ENCODE measurements around the gene KIF7.

Gene KIF7

DNA sequence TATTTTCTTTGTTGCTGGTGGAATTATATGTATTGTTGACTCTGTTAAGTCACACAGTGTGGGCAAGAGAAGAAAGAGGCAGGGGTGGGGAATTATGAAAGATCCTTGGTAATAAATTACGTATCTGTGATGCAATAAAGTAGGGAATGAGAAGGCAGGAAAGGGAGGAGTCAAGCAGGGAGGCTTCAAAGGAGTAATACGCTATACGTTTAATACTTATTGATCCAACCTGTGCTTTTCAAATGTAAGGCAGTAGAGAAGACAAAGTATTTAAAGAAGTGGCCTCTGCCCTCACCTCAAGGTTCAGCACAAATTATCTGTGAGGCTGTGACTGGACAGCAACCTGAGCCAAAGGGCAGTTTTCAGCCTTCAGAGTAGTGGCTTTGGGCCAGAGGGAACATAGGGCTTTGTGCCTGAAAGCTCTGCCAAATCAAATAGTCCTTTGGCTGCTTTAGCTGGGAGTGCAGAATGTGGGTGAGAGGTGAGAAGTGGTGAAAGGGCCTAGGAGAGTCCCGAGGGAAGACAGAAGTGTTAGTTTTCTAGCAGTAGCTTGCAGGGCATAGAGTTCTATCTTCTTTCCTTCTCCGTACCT lies 25.1 kb upstream of the KIF7 start:
- Histone ChIP-seq H3K4me3 (ENCODE audit: low read depth, low read length) (no peak overlapping the region), H3K4me1 (ENCODE audit: control insufficient read depth, insufficient read depth, low read length) (no peaks in the 10 kb centered on the region), H3K9ac (ENCODE audit: low read depth, low read length) (no peak overlapping the region), H3K27me3 (ENCODE audit: control insufficient read depth, insufficient read depth, low read length) (no peaks in the 10 kb centered on the region), H3K27ac (ENCODE audit: low read depth, low read length) (no peak overlapping the region), H3K9me3 (ENCODE audit: control insufficient read depth, insufficient read depth, low read length) (no peaks in the 10 kb centered on the region), H3K36me3 (ENCODE audit: control insufficient read depth, insufficient read depth, low read length) (no peaks in the 10 kb centered on the region)

DNA sequence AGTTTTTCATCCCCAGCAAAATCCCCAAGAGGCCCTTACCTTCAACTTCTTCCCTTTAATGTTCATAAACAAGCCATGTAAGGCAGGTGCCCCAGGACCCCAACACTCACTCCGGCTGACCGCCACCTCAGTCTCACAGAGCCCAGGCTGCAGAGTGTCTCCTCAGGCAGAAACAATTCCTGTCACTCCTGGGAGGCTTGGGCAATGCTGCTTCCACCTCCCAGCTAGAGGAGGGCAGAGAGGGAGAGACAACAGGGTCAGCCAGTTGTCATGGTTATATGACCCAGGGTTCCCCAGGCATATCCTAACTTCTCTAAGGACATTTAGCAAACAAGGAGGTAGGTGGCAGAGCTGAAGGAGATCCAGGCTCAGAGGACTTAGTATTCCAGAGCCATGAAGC lies 23.9 kb upstream of the KIF7 start, which contains the start of gene PLIN1:
Gene PLIN1, minus strand, starts transcription at position 156 of the 400 bp plus-strand sequence. CDS start 1,878 bp downstream, outside the sequence.
- H3K36me3 ChIP-seq (ENCODE audit: control insufficient read depth, insufficient read depth, low read length): no peaks in the 10 kb centered on the region
- no peak within 1 kb of the TSS for H3K9ac ChIP-seq (ENCODE audit: low read depth, low read length)
- no peak within 1 kb of the TSS for H3K27ac ChIP-seq (ENCODE audit: low read depth, low read length)
- H3K4me3 ChIP-seq (ENCODE audit: low read depth, low read length): no peak within 1 kb of the TSS
- no peaks in the 10 kb centered on the region for H3K27me3 ChIP-seq (ENCODE audit: control insufficient read depth, insufficient read depth, low read length)
- no peaks in the 10 kb centered on the region for H3K4me1 ChIP-seq (ENCODE audit: control insufficient read depth, insufficient read depth, low read length)
- H3K9me3 ChIP-seq (ENCODE audit: control insufficient read depth, insufficient read depth, low read length): no peaks in the 10 kb centered on the region

DNA sequence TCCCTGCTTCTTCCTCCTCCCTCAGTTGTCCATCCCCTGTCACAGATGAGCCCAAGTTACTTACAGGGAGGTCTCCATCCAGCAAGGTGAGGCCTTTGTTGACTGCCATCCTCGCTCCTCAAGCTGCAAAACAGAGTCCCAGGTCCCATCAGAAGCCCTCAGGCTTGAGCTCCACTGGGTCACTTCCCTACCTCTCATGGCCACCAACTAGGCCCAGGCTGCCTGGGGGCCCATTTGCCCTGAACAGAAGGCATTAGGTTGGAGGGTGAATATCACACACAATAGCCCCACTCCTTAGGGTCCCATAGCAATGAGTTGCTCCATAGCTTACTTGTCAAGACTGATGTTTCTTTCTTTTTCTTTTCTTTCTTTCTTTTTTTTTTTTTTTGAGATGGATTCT lies 22.1 kb upstream of the KIF7 start:
- H3K4me1 ChIP-seq (ENCODE audit: control insufficient read depth, insufficient read depth, low read length): no peaks in the 10 kb centered on the region
- no peaks in the 10 kb centered on the region for H3K36me3 ChIP-seq (ENCODE audit: control insufficient read depth, insufficient read depth, low read length)
- H3K9me3 ChIP-seq (ENCODE audit: control insufficient read depth, insufficient read depth, low read length): no peaks in the 10 kb centered on the region
- H3K27ac ChIP-seq (ENCODE audit: low read depth, low read length): no peak overlapping the region
- no peaks in the 10 kb centered on the region for H3K27me3 ChIP-seq (ENCODE audit: control insufficient read depth, insufficient read depth, low read length)
- no peak overlapping the region for H3K4me3 ChIP-seq (ENCODE audit: low read depth, low read length)
- H3K9ac ChIP-seq (ENCODE audit: low read depth, low read length): no peak overlapping the region

DNA sequence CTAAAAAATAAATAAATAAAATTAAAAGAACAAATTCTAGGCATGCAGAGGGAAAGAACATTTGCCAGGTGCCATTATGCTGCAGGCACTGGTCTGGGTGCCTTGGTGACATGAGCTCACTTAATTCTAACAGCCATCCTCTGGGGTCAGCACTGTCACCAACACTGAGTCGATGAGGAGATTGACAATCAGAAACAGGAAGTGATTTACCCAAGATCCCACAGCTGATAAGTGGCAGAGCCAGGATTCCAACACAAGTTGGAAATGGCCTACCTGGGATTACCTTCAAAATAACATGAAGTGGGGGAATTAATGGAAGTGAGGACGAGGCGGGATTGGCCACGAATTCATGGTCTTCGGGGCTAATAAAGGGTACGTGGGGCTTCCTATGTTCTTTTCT lies 20.3 kb upstream of the KIF7 start:
- 0 out of 2 replicates have a peak, but pooled peaks cover 2% of the 10 kb centered on the region for H3K27me3 ChIP-seq (ENCODE audit: control insufficient read depth, insufficient read depth, low read length)
- no peak overlapping the region for H3K9ac ChIP-seq (ENCODE audit: low read depth, low read length)
- no peak overlapping the region for H3K4me3 ChIP-seq (ENCODE audit: low read depth, low read length)
- no peaks in the 10 kb centered on the region for H3K4me1 ChIP-seq (ENCODE audit: control insufficient read depth, insufficient read depth, low read length)
- H3K36me3 ChIP-seq (ENCODE audit: control insufficient read depth, insufficient read depth, low read length): no peaks in the 10 kb centered on the region
- H3K27ac ChIP-seq (ENCODE audit: low read depth, low read length): no peak overlapping the region
- H3K9me3 ChIP-seq (ENCODE audit: control insufficient read depth, insufficient read depth, low read length): no peaks in the 10 kb centered on the region

DNA sequence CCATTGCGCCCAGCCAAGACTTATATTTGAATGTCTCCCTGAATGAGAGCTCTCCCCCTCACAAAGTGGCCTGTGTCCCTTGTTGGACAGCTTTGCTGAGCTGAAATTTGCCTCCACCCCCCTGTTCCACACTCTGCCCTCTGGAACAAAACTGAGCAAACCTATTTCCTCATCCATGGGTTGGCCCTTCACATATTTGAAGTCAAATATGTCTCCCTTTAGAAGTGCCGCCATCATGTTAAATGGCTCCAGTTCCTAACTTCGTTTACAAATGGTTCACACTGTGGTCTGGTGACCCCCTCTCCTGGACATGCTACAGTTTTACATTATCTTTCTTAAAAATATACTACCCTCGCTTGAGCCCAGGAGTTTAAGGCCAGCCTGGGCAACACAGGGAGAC lies 19.3 kb upstream of the KIF7 start:
- H3K36me3 ChIP-seq (ENCODE audit: control insufficient read depth, insufficient read depth, low read length): no peaks in the 10 kb centered on the region
- 0 out of 2 replicates have a peak, but pooled peaks cover 2% of the 10 kb centered on the region for H3K27me3 ChIP-seq (ENCODE audit: control insufficient read depth, insufficient read depth, low read length)
- H3K4me3 ChIP-seq (ENCODE audit: low read depth, low read length): no peak overlapping the region
- H3K9ac ChIP-seq (ENCODE audit: low read depth, low read length): no peak overlapping the region
- no peaks in the 10 kb centered on the region for H3K4me1 ChIP-seq (ENCODE audit: control insufficient read depth, insufficient read depth, low read length)
- no peak overlapping the region for H3K27ac ChIP-seq (ENCODE audit: low read depth, low read length)
- no peaks in the 10 kb centered on the region for H3K9me3 ChIP-seq (ENCODE audit: control insufficient read depth, insufficient read depth, low read length)

DNA sequence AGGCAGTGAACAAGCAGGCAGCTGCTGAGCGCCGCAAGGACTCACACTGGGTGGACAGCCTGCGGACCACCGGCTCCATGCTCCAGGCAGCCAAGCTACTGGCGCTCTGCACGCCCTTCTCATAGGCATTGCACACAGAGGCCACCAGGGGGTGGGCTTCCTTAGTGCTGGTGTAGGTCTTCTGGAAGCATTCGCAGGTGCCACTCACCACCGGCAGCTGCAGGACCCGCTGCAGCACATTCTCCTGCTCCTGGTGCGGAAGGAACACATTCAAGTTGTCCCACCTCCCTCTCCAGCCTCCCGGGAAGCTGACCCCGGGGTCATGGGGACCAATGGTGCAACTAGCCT lies 17.9 kb upstream of the KIF7 start:
- Histone ChIP-seq H3K4me1 (ENCODE audit: control insufficient read depth, insufficient read depth, low read length) (no peaks in the 10 kb centered on the region), H3K27ac (ENCODE audit: low read depth, low read length) (no peak overlapping the region), H3K9ac (ENCODE audit: low read depth, low read length) (no peak overlapping the region), H3K9me3 (ENCODE audit: control insufficient read depth, insufficient read depth, low read length) (no peaks in the 10 kb centered on the region), H3K4me3 (ENCODE audit: low read depth, low read length) (no peak overlapping the region), H3K27me3 (ENCODE audit: control insufficient read depth, insufficient read depth, low read length) (0 out of 2 replicates have a peak, but pooled peaks cover 2% of the 10 kb centered on the region), H3K36me3 (ENCODE audit: control insufficient read depth, insufficient read depth, low read length) (no peaks in the 10 kb centered on the region)

DNA sequence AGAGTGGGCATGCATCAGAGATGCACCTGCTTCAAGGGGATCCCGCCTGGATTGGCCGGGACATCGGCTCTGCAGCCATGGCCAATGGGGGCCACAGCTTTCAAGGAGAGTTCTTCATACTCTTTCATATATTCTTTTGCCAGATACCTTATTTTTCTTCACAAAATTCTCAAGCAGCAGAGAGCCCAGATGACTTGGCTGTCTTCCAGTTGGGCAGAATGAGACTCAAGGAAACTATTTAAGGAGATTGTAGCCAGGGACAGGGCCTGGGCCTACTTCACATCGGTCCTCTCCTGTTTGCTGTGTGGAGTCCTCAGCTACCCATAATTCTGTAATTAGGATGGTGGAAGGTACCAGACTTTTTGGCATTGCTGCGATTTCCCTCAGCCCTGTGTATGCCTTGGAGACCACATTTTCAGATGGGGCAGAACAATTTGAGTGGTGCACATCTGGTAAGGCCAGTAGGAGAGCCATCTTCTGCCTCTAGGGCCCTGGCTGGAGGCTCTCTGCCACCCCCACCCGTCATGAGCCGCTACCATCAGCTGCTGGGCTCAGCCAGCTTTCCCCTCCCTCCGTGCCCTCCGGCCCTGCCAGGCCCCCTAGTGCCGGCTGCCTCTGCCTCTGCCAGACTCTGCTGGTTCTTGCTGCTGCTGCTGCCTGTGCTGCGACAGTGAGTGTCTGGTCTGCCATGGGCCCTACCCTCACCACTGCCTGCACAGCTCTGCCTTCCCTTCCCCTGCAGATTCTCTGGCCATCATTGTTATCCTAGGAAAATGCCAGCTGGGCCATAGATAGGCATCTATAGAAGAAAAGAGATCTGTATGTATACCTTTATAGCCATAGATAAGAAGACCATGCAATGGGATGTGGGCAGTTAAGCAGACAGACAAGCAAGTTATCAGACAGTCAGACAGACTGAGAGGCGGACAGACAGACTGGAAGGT lies 17.2 kb upstream of the KIF7 start:
- no peaks in the 10 kb centered on the region for H3K4me1 ChIP-seq (ENCODE audit: control insufficient read depth, insufficient read depth, low read length)
- no peak overlapping the region for H3K4me3 ChIP-seq (ENCODE audit: low read depth, low read length)
- no peaks in the 10 kb centered on the region for H3K9me3 ChIP-seq (ENCODE audit: control insufficient read depth, insufficient read depth, low read length)
- no peak overlapping the region for H3K9ac ChIP-seq (ENCODE audit: low read depth, low read length)
- H3K27ac ChIP-seq (ENCODE audit: low read depth, low read length): no peak overlapping the region
- H3K27me3 ChIP-seq (ENCODE audit: control insufficient read depth, insufficient read depth, low read length): 0 out of 2 replicates have a peak, but pooled peaks cover 2% of the 10 kb centered on the region
- H3K36me3 ChIP-seq (ENCODE audit: control insufficient read depth, insufficient read depth, low read length): no peaks in the 10 kb centered on the region

DNA sequence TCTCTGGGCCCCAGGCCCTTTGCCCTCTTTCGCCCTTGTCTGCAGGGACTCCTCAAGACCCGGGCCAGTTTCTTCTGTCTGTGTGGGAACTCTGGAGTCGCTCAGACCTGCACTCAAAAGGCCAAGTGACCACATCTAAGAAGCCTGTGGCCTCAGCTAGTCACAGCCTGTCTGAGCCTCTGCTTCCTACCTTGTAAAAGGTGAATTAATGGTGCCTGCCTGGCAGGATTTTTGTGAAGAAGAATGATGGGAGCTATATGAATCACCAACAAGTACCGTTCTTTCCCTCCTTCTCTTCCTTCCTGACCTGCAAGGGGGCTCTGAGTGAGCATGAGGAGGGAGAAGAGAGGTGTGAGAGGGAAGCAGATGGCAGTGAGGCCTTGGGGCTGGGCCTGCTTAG lies 16.4 kb upstream of the KIF7 start:
- H3K36me3 ChIP-seq (ENCODE audit: control insufficient read depth, insufficient read depth, low read length): no peaks in the 10 kb centered on the region
- H3K9me3 ChIP-seq (ENCODE audit: control insufficient read depth, insufficient read depth, low read length): no peaks in the 10 kb centered on the region
- 0 out of 2 replicates have a peak, but pooled peaks cover 2% of the 10 kb centered on the region for H3K27me3 ChIP-seq (ENCODE audit: control insufficient read depth, insufficient read depth, low read length)
- H3K9ac ChIP-seq (ENCODE audit: low read depth, low read length): no peak overlapping the region
- no peak overlapping the region for H3K4me3 ChIP-seq (ENCODE audit: low read depth, low read length)
- H3K27ac ChIP-seq (ENCODE audit: low read depth, low read length): no peak overlapping the region
- no peaks in the 10 kb centered on the region for H3K4me1 ChIP-seq (ENCODE audit: control insufficient read depth, insufficient read depth, low read length)

DNA sequence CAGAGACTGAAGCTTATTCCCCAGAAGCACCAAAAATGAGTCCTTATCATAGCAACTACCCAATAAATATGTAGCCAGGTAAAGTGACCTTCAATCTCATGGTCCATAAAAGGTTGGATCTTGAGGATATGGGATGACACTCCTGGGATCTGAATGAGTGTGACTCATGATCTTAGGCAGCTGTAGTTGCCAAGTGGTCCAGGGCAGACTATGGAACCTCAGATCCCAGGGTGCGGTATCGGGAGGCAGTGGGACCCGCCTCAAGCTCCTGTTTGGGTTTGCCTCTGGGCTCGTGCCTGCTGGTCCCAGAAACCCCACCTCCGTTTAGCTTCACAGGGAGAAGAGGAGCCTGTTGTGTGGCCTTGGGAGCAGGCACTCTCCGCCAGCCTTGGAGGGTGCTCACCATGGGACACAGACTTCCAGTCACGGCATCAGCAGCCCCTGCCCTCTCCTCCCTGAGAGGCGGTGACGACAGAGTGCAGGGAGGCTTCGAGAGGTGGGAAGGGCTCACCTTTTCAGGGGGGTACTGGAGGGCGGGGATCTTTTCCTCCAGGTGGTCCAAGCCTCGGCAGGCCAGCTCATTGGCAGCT lies 15.8 kb upstream of the KIF7 start:
- Histone ChIP-seq H3K9ac (ENCODE audit: low read depth, low read length) (no peak overlapping the region), H3K27ac (ENCODE audit: low read depth, low read length) (no peak overlapping the region), H3K4me3 (ENCODE audit: low read depth, low read length) (no peak overlapping the region), H3K36me3 (ENCODE audit: control insufficient read depth, insufficient read depth, low read length) (no peaks in the 10 kb centered on the region), H3K27me3 (ENCODE audit: control insufficient read depth, insufficient read depth, low read length) (peaks cover 6% of the 10 kb centered on the region; the same call in 1 of the 2 replicates), H3K9me3 (ENCODE audit: control insufficient read depth, insufficient read depth, low read length) (no peaks in the 10 kb centered on the region), H3K4me1 (ENCODE audit: control insufficient read depth, insufficient read depth, low read length) (peaks cover 1% of the 10 kb centered on the region; the same call in 1 of the 2 replicates)

DNA sequence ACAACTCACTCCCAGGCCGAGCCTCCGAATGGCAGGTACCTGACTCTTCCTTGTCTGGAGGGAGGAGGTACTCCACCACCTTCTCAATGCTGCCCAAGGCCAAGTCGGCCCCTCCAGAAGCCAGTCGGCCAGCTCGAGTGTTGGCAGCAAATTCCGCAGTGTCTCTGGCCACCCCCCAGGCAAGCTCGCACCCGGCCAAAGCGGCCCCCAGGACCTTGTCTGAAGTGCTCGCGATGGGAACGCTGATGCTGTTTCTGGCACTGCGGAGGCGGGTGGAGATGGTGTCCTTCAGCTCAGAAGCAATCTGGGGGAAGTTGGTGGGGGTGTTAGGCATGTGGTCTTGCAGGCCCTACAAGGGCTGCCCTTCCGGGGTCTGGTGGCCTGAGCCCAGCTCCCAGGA lies 14.7 kb upstream of the KIF7 start:
- Histone ChIP-seq H3K36me3 (ENCODE audit: control insufficient read depth, insufficient read depth, low read length) (no peaks in the 10 kb centered on the region), H3K9me3 (ENCODE audit: control insufficient read depth, insufficient read depth, low read length) (no peaks in the 10 kb centered on the region), H3K27me3 (ENCODE audit: control insufficient read depth, insufficient read depth, low read length) (peaks cover 15% of the 10 kb centered on the region), H3K4me3 (ENCODE audit: low read depth, low read length) (no peak overlapping the region), H3K27ac (ENCODE audit: low read depth, low read length) (no peak overlapping the region), H3K4me1 (ENCODE audit: control insufficient read depth, insufficient read depth, low read length) (peaks cover 8% of the 10 kb centered on the region; the same call in 1 of the 2 replicates), H3K9ac (ENCODE audit: low read depth, low read length) (no peak overlapping the region)
